Upper lobe of right lung (tissue), 1 donor: ENCODE results near the gene THSD4. TPM values are rescaled to one million over a fixed set of nuclear protein-coding genes. Genes with fewer than 3 reads are reported as not detected.

ENCODE experiments used
- ATAC-seq: fragments of 200-7000 bp; cut with Tn5 transposase; one replicate; pipeline ENCODE4 v1.9.1; 2020; ENCODE audit warnings: mild to moderate bottlenecking, moderate library complexity
- DNase-seq: peaks from one replicate; pipeline ENCODE4 v3.0.0-alpha.2; 2020
- H3K27ac ChIP-seq: fragments of 200-600 bp; one replicate; pipeline ENCODE4 v1.8.0; 2022
- H3K27me3 ChIP-seq: fragments of 200-600 bp; one replicate; pipeline ENCODE4 v1.8.0; 2022; ENCODE audit warnings: mild to moderate bottlenecking
- H3K36me3 ChIP-seq: fragments of 200-600 bp; one replicate; pipeline ENCODE4 v1.8.0; 2022
- H3K4me1 ChIP-seq: fragments of 200-600 bp; one replicate; pipeline ENCODE4 v1.8.0; 2022
- H3K4me3 ChIP-seq: fragments of 200-600 bp; one replicate; pipeline ENCODE4 v1.8.0; 2022; ENCODE audit warnings: mild to moderate bottlenecking
- H3K9me3 ChIP-seq: fragments of 200-600 bp; one replicate; pipeline ENCODE4 v1.8.0; 2022
- intact Hi-C: fragments of 100-400 bp; cut with DNase I; formaldehyde crosslinking; loops from one replicate; pipeline ENCODE4 v1.11.0; 2022
- total RNA-seq: library from RNA; stranded (reverse); fragmentation: NEBNext Ultra II Directional; extraction: Animal tissue kit (Norgen Biotek cat#: 25700); gene quantifications from one replicate; pipeline ENCODE4 v1.2.1, GENCODE V29; 2021
- TF ChIP-seq, protein P1 (sequence below): fragments of 200-600 bp; IDR thresholded peaks from one replicate; pipeline ENCODE4 v1.8.0; 2022; ENCODE audit warnings: antibody characterized with exemption
- donor health status: DM: no; HTN: yes; CAD: no; lungs with severe emphysema.

Gene THSD4
- total RNA-seq, 1 donor from 2014 or later: 25.6 TPM

DNA sequence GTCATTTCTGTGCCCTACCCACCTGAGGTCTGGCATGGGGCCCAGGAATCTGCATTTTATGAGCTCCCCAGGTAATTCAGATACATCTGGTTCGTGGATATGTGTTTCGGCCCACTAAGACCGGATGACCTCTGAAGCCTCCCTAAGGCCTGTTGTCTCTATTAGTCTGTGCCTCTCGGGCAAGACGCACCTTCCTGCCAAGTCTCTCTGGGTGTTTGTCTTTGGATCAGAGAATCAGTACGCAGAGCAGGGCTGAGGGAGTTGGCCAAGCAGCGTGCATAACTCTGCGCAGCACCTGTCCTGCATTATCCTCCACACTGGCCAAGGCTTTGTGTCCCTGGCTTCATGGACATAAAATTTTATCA, 181.0 kb downstream of the THSD4 start:
- DNase-seq (no peak), ATAC-seq (no peak)
- Histone ChIP-seq H3K27ac (no peak overlapping the region), H3K4me3 (no peak overlapping the region), H3K4me1 (no peaks in the 10 kb centered on the region), H3K27me3 (no peaks in the 10 kb centered on the region), H3K36me3 (no peaks in the 10 kb centered on the region), H3K9me3 (no peaks in the 10 kb centered on the region)
- TF ChIP-seq, protein P1, sequence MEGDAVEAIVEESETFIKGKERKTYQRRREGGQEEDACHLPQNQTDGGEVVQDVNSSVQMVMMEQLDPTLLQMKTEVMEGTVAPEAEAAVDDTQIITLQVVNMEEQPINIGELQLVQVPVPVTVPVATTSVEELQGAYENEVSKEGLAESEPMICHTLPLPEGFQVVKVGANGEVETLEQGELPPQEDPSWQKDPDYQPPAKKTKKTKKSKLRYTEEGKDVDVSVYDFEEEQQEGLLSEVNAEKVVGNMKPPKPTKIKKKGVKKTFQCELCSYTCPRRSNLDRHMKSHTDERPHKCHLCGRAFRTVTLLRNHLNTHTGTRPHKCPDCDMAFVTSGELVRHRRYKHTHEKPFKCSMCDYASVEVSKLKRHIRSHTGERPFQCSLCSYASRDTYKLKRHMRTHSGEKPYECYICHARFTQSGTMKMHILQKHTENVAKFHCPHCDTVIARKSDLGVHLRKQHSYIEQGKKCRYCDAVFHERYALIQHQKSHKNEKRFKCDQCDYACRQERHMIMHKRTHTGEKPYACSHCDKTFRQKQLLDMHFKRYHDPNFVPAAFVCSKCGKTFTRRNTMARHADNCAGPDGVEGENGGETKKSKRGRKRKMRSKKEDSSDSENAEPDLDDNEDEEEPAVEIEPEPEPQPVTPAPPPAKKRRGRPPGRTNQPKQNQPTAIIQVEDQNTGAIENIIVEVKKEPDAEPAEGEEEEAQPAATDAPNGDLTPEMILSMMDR: no peak
- intact Hi-C loops: no loop called here

DNA sequence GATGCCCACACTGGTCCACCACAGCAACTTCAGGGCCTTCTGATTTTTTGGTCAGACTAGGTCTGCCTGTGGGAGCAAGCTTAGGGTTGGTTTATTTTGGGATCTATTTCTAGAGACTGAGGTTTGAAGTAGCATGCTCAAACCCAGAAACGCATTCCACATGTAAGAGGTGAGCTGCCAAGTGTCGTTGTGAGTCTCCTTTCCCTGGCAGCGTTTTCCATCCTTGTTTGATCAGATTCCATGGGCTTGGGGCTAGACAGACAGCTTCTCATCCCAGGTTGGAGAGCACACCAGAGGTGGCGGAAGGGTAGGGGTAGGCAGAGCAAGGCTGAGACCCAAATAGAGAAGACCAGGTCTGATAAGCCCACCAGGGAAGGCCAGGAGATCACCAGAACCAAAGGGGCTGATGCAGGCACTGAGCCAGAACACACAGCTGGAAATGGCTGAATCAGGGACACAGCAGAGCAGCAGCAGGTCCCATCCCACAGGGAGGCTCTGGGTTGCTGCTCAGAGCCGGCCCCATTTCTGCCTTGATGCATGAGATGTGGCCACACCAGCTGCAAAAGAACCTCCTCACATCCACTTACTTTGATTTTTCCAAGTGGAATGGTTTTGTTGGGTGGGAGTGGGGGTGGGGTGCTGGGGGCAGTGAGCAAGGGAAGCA, 186.8 kb downstream of the THSD4 start:
- intact Hi-C loops: no loop called here
- Histone ChIP-seq H3K36me3 (no peaks in the 10 kb centered on the region), H3K4me1 (no peaks in the 10 kb centered on the region), H3K4me3 (no peak overlapping the region), H3K9me3 (no peaks in the 10 kb centered on the region), H3K27ac (no peak overlapping the region), H3K27me3 (no peaks in the 10 kb centered on the region)
- no peak for DNase-seq
- no peak for ATAC-seq
- TF ChIP-seq, protein P1: no peak

DNA sequence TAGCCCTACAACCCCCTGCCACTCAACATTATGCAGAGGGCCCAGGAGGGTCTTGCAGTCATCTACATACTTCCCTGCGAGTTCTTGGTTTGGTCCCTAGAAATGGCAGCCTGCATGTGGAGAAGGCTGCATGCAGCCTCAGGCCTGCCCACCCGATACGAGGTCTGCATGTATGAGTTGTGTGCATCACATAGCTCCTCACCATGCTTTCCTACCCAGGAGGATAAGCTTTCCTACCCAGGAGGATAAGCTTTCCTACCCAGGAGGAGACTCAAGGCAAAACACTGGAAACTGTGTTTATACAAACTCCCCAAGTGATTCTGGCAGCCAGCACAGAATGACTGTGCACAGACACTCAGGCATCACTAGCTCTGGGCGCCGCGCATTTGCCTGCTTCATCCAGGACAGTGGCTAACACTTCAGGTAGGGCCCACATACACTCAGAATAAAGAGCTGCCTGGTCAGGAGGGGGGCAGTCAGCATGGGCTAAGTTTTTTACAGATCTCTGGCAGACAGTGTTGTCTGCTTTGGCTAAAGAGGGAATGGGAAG, 187.7 kb downstream of the THSD4 start:
- ATAC-seq: no peak
- TF ChIP-seq, protein P1: no peak
- no peak overlapping the region for H3K27ac ChIP-seq
- no peaks in the 10 kb centered on the region for H3K36me3 ChIP-seq
- no peaks in the 10 kb centered on the region for H3K9me3 ChIP-seq
- H3K4me3 ChIP-seq: no peak overlapping the region
- no peak for DNase-seq
- intact Hi-C loops: no loop called here
- no peaks in the 10 kb centered on the region for H3K27me3 ChIP-seq
- H3K4me1 ChIP-seq: no peaks in the 10 kb centered on the region

DNA sequence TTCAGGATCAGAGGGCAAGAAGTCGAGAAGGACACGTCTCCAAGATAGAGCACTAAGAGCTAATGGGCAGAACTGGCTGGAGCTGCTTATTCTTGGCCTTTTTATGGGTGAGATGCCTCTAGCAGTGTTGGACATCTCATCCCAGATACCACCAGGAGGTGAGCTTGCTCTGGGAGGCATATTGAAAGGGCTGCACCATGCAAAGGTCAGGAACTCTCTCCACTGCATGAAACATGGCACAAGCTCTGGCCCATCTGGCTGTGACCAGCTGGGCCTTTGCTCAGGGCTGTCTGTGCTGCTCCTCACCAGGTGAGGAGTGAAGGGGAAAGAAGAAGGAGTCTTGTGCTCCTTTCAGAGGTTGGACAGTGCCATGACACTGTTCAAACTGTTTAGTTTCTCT, 188.7 kb downstream of the THSD4 start:
- H3K4me3 ChIP-seq: no peak overlapping the region
- no peak for DNase-seq
- H3K36me3 ChIP-seq: no peaks in the 10 kb centered on the region
- no peaks in the 10 kb centered on the region for H3K9me3 ChIP-seq
- TF ChIP-seq, protein P1: no peak
- intact Hi-C loops: no loop called here
- ATAC-seq: no peak
- no peaks in the 10 kb centered on the region for H3K27me3 ChIP-seq
- no peak overlapping the region for H3K27ac ChIP-seq
- H3K4me1 ChIP-seq: no peaks in the 10 kb centered on the region

DNA sequence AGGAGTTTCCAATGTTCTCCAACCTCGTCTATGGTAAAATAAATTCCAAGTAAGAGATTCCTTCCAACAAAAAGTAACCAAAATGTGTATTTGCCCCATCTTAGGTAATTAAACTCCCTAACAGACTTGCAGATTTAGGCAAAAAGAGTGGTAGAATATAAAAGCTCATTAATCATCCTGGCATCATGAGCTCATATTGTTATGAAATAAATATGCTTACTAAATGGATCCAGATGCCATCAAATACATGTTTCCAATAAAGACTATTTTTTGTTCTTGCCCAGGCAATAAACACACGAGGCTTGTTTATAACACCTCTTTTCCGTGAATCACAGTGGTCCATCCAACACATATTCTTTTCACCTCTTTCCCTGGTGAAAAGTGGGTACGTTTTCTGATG, 189.4 kb downstream of the THSD4 start:
- no peaks in the 10 kb centered on the region for H3K27me3 ChIP-seq
- intact Hi-C loops: no loop called here
- no peak overlapping the region for H3K27ac ChIP-seq

More for the DNA sequence above, 189.4 kb downstream of the THSD4 start:
- no peaks in the 10 kb centered on the region for H3K4me1 ChIP-seq
- H3K9me3 ChIP-seq: no peaks in the 10 kb centered on the region
- DNase-seq (no peak), ATAC-seq (no peak)
- no peaks in the 10 kb centered on the region for H3K36me3 ChIP-seq
- TF ChIP-seq, protein P1: no peak
- H3K4me3 ChIP-seq: no peak overlapping the region
